Activated B cell treated with CpG ODN at 0.5 μM for 24 hours (primary cell): ENCODE data around the gene XYLT1. TPM values are rescaled to one million over a fixed set of nuclear protein-coding genes. Genes with fewer than 3 reads are reported as not detected.

Source experiments
- ATAC-seq: fragments of 200-7000 bp; cut with Tn5 transposase; one replicate; pipeline ENCODE4 v1.10.0; 2021; ENCODE audit warnings: low read depth, mild to moderate bottlenecking, moderate library complexity
- CTCF ChIA-PET: fragments of 350-600 bp; sonication (Branson Sonifier 250); formaldehyde crosslinking; loops from one replicate; lab custom pipeline; 2021; ENCODE audit warnings: antibody characterized with exemption; lab: Charles Lee
- POLR2A ChIA-PET: fragments of 350-600 bp; sonication (Branson Sonifier 250); formaldehyde crosslinking; loops from one replicate; lab custom pipeline; 2021; ENCODE audit warnings: antibody characterized with exemption; lab: Charles Lee
- DNase-seq: peaks from one replicate; pipeline ENCODE4 v3.0.0; 2022
- H3K27ac Mint-ChIP-seq: one replicate; pipeline ENCODE4 v1.8.0; 2020; ENCODE audit warnings: mixed read lengths
- H3K27me3 Mint-ChIP-seq: one replicate; pipeline ENCODE4 v1.8.0; 2021; ENCODE audit warnings: mixed read lengths
- H3K36me3 Mint-ChIP-seq: one replicate; pipeline ENCODE4 v1.8.0; 2021; ENCODE audit warnings: low read depth, mixed read lengths
- H3K4me1 Mint-ChIP-seq: one replicate; pipeline ENCODE4 v1.8.0; 2021; ENCODE audit warnings: mixed read lengths
- H3K4me3 Mint-ChIP-seq: one replicate; pipeline ENCODE4 v1.8.0; 2020; ENCODE audit warnings: mild to moderate bottlenecking, mixed read lengths
- H3K9me3 Mint-ChIP-seq: one replicate; pipeline ENCODE4 v1.8.0; 2020; ENCODE audit warnings: mixed read lengths
- CTCF ChIP-seq: fragments of 200-600 bp; IDR thresholded peaks from one replicate; pipeline ENCODE4 v1.8.0; 2022; ENCODE audit warnings: antibody characterized with exemption, mild to moderate bottlenecking
- intact Hi-C: fragments of 100-400 bp; cut with micrococcal nuclease; formaldehyde crosslinking; loops from one replicate; pipeline ENCODE4 v1.15.1; 2024
- total RNA-seq: library from RNA; stranded (reverse); gene quantifications from 2 replicates; pipeline ENCODE4 v1.2.3, GENCODE V29; 2022

XYLT1 gene
- total RNA-seq, 1 donor from 2014 or later = 17.0 TPM

GRCh38 chr16:17475104-17475503 is 4.3 kb upstream of the XYLT1 start:
- Mint-ChIP-seq H3K27me3 (peaks cover 7% of the 10 kb centered on the region), H3K4me3 (no peak overlapping the region), H3K27ac (no peak overlapping the region), H3K4me1 (peaks cover 40% of the 10 kb centered on the region), H3K36me3 (no peaks in the 10 kb centered on the region), H3K9me3 (no peaks in the 10 kb centered on the region)
- no peak for DNase-seq
- intact Hi-C loops = no loop called here
- no peak for ATAC-seq
- CTCF ChIA-PET = interaction anchor here (0.9 to 1.9 kb wide), 7 partner anchors 9 to 281 kb away, joined by 3 to 13 read pairs (median 5); no protein-coding TSS in a partner anchor
- POLR2A ChIA-PET = interaction anchor here (0.6 to 1.2 kb wide), 6 partner anchors 59 to 404 kb away, joined by 3 to 6 read pairs (median 4); no protein-coding TSS in a partner anchor
- no peak for TF ChIP-seq CTCF

- H3K36me3 Mint-ChIP-seq = no peaks in the 10 kb centered on the region
- ChIA-PET POLR2A (interaction anchor here (0.6 to 1.2 kb wide), 5 partner anchors 26 to 403 kb away, joined by 3 to 6 read pairs (median 4); no protein-coding TSS in a partner anchor), CTCF (interaction anchor here (0.9 to 1.9 kb wide), 7 partner anchors 8 to 280 kb away, joined by 3 to 13 read pairs (median 5); no protein-coding TSS in a partner anchor)
- no peak for TF ChIP-seq CTCF
- intact Hi-C loops = loop anchor here (5.0 kb wide), 3 partner anchors 217 to 402 kb away; no protein-coding TSS in a partner anchor
- peak; percentile 16 for ATAC-seq
- H3K27me3 Mint-ChIP-seq = peaks cover 7% of the 10 kb centered on the region
- H3K27ac Mint-ChIP-seq = peak overlapping the region; percentile 50
- H3K4me1 Mint-ChIP-seq = peaks cover 43% of the 10 kb centered on the region
- DNase-seq = no peak
- H3K4me3 Mint-ChIP-seq = peak overlapping the region; percentile 68
- H3K9me3 Mint-ChIP-seq = no peaks in the 10 kb centered on the region
These were observed 3.8 kb upstream of the XYLT1 start for GRCh38 chr16:17474572-17474971.

- H3K27ac Mint-ChIP-seq = peak overlapping the region; percentile 50
- CTCF ChIA-PET = interaction anchor here (1.3 to 1.9 kb wide), 3 partner anchors 57 to 280 kb away, joined by 5 to 13 read pairs (median 7); no protein-coding TSS in a partner anchor
These were observed 3.3 kb upstream of the XYLT1 start for GRCh38 chr16:17474037-17474436.

GRCh38 chr16:17471719-17472461 is 1.1 kb upstream of the XYLT1 start:
- TF ChIP-seq CTCF = no peak
- intact Hi-C loops = loop anchor here (5.0 kb wide), 3 partner anchors 215 to 400 kb away; no protein-coding TSS in a partner anchor
- Mint-ChIP-seq H3K27me3 (peaks cover 3% of the 10 kb centered on the region), H3K36me3 (peaks cover 4% of the 10 kb centered on the region), H3K4me3 (peak overlapping the region; percentile 82), H3K4me1 (peaks cover 65% of the 10 kb centered on the region), H3K27ac (peak overlapping the region; percentile 10), H3K9me3 (no peaks in the 10 kb centered on the region)
- no peak for DNase-seq
- ATAC-seq = no peak
- POLR2A ChIA-PET = interaction anchor here (0.6 to 1.4 kb wide), 2 partner anchors 55 to 58 kb away, joined by 3 to 7 read pairs; no protein-coding TSS in a partner anchor
- CTCF ChIA-PET = no interaction called here

More at GRCh38 chr16:17474037-17474436, 3.3 kb upstream of the XYLT1 start:
- Mint-ChIP-seq H3K4me3 (peak overlapping the region; percentile 68), H3K9me3 (no peaks in the 10 kb centered on the region), H3K36me3 (no peaks in the 10 kb centered on the region), H3K4me1 (peaks cover 49% of the 10 kb centered on the region), H3K27me3 (peaks cover 7% of the 10 kb centered on the region)
- TF ChIP-seq CTCF = no peak
- ATAC-seq (no peak), DNase-seq (no peak)
- POLR2A ChIA-PET = interaction anchor here (0.6 to 1.2 kb wide), 3 partner anchors 25 to 108 kb away, joined by 4 to 6 read pairs (median 4); no protein-coding TSS in a partner anchor
- intact Hi-C loops = loop anchor here (5.0 kb wide), 3 partner anchors 217 to 402 kb away; no protein-coding TSS in a partner anchor
